Activated T-helper 1 cell treated with anti-CD3 and anti-CD28 coated beads, Interleukin-2, amount 50 U/mL, for 16 hours (primary cell): Measurements from ENCODE around the gene GSTA4.

ENCODE experiments used
- DNase-seq, 2 donors: peaks; one replicate each; pipeline ENCODE4 v3.0.0-alpha.2; 2020; ENCODE audit warnings: low read depth in 1 of 2, low spot score in 1 of 2

Gene GSTA4

GRCh38 chr6:52995089-52995912 is at the start of gene GSTA4:
TSS of gene GSTA4 (minus strand) at chr6:52995284. CDS start at chr6:52994243, 1,041 bp downstream.
- DNase-seq, result peak; percentile 57 to 82

GRCh38 chr6:53044572-53044971 is 49.5 kb upstream of the GSTA4 start:
- DNase-seq, result no peak

GRCh38 chr6:53044071-53044470 is 49.0 kb upstream of the GSTA4 start:
- DNase-seq, result no peak

GRCh38 chr6:53043581-53043980 is 48.5 kb upstream of the GSTA4 start:
- no peak for DNase-seq

- DNase-seq, result no peak
Measured at GRCh38 chr6:53042112-53042511, 47.0 kb upstream of the GSTA4 start.

- DNase-seq, result no peak
Measured at GRCh38 chr6:53041356-53041755, 46.3 kb upstream of the GSTA4 start.

GRCh38 chr6:53038596-53038995 is 43.5 kb upstream of the GSTA4 start:
- no peak for DNase-seq

- DNase-seq, result no peak
Measured at GRCh38 chr6:53038141-53038540, 43.1 kb upstream of the GSTA4 start.

GRCh38 chr6:53035549-53036213 is 40.6 kb upstream of the GSTA4 start:
- no peak for DNase-seq

GRCh38 chr6:53033764-53034163 is 38.7 kb upstream of the GSTA4 start:
- DNase-seq, result no peak

GRCh38 chr6:53032849-53033248 is 37.8 kb upstream of the GSTA4 start:
- no peak for DNase-seq

GRCh38 chr6:53031281-53031680 is 36.2 kb upstream of the GSTA4 start:
- no peak for DNase-seq

GRCh38 chr6:53029761-53030160 is 34.7 kb upstream of the GSTA4 start:
- DNase-seq, result no peak

GRCh38 chr6:53029257-53029656 is 34.2 kb upstream of the GSTA4 start:
- DNase-seq, result no peak

GRCh38 chr6:53028467-53028866 is 33.4 kb upstream of the GSTA4 start:
- DNase-seq, result no peak

- no peak for DNase-seq
Measured at GRCh38 chr6:53027131-53027718, 32.1 kb upstream of the GSTA4 start.

- no peak for DNase-seq
Measured at GRCh38 chr6:53026526-53026925, 31.4 kb upstream of the GSTA4 start.

- DNase-seq, result no peak
Measured at GRCh38 chr6:53023323-53023722, 28.2 kb upstream of the GSTA4 start.

- no peak for DNase-seq
Measured at GRCh38 chr6:53020005-53020744, 25.1 kb upstream of the GSTA4 start.

- DNase-seq, result no peak
Measured at GRCh38 chr6:53018446-53018845, 23.4 kb upstream of the GSTA4 start.

- no peak for DNase-seq
Measured at GRCh38 chr6:53015486-53015885, 20.4 kb upstream of the GSTA4 start.

GRCh38 chr6:53014744-53015143 is 19.7 kb upstream of the GSTA4 start:
- DNase-seq, result no peak
